ENCODE data around the gene BSND.

The BSND gene

DNA sequence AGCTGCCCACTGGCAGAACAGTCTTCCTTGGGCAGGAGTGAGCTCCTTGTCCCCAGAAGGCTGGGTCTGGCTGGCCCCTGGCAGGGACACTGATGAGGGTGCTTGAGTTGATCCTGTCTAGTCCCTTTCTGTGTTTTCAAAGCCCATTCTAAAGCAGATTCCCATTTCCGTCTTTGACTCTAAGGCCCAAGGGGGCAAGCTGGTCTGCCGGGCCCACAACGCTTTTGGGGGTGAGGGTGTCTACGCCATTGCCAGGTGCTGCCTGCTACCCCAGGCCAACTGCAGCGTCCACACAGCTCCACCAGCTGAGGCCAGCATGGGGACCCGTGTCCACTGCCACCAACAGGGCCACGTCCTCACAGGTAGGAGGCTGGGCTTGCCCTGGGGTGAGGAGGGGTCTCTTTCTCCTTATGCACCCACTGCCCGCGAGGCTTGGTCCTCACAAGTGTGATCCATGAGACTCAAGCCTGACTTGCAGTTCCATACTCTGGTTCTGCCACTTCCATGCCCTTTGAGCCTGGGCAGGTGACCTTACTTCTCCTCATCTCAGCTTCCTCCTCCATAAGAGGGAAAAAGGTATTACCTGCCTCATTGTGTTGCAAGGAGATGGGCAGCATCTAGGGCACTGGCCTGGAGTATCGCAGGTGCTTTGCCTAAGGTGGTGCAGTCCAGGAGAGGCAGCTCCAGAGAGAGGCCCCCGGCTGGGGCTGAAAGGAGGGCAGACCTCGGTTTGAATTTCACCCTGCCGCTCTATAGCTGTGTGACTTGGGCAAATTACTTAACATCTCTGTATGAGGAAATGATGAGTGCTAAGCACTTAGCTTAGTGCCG lies 60.8 kb downstream of the BSND start:
- DNase-seq (ENCODE audit: low read depth) = no peak
- TF ChIP-seq, protein P1, sequence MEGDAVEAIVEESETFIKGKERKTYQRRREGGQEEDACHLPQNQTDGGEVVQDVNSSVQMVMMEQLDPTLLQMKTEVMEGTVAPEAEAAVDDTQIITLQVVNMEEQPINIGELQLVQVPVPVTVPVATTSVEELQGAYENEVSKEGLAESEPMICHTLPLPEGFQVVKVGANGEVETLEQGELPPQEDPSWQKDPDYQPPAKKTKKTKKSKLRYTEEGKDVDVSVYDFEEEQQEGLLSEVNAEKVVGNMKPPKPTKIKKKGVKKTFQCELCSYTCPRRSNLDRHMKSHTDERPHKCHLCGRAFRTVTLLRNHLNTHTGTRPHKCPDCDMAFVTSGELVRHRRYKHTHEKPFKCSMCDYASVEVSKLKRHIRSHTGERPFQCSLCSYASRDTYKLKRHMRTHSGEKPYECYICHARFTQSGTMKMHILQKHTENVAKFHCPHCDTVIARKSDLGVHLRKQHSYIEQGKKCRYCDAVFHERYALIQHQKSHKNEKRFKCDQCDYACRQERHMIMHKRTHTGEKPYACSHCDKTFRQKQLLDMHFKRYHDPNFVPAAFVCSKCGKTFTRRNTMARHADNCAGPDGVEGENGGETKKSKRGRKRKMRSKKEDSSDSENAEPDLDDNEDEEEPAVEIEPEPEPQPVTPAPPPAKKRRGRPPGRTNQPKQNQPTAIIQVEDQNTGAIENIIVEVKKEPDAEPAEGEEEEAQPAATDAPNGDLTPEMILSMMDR (IDR thresholded peaks at IDR 0.05; ENCODE audit: insufficient read depth, low read depth, low read length, missing control alignments) = no peak
- H3K4me3 ChIP-seq (ENCODE audit: low read length) = no peak overlapping the region

DNA sequence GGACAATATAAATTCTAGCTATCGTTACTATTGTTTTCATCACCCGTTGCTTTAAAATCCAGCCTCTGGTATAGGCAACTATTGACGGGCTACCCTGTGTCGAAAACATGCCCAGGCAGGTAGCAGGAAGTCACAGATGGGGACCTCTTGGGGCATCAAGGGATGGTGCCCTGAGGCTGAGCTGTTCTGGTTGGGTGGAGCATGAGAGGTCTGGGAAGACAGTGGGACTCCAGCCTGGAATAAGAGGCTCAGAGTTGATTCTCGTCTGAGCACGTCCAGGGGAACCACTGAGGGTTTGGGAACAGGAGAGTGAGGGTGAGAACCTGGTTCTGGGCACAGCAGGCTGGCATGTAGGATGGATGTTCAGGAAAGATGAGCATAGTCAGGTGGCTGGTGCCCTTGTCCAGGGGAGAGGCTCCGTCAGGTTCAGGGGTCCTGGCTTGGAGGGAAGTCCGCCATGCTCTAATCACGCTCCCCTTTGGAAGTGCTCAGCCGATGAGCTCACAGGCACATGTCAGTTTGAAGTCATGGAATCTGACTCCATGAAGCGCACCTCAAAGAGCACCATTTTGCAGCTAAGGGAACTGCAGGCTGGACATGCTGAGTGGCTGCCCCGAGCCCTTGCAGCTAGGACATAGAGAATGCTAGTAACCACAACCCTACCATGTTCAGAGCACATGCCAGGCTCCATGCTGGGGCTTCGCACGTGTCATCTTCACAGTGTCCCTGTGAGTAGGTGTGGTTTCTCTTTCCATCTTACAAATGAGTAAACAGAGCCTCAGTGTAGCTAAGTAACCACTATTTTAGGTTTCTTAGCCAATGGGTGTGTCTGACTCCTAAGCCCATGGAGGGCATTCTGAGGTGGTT lies 61.6 kb downstream of the BSND start:
- DNase-seq (ENCODE audit: low read depth) = peak; percentile 38
- TF ChIP-seq, protein P1 (IDR thresholded peaks at IDR 0.05; ENCODE audit: insufficient read depth, low read depth, low read length, missing control alignments) = no peak
- no peak overlapping the region for H3K4me3 ChIP-seq (ENCODE audit: low read length)

DNA sequence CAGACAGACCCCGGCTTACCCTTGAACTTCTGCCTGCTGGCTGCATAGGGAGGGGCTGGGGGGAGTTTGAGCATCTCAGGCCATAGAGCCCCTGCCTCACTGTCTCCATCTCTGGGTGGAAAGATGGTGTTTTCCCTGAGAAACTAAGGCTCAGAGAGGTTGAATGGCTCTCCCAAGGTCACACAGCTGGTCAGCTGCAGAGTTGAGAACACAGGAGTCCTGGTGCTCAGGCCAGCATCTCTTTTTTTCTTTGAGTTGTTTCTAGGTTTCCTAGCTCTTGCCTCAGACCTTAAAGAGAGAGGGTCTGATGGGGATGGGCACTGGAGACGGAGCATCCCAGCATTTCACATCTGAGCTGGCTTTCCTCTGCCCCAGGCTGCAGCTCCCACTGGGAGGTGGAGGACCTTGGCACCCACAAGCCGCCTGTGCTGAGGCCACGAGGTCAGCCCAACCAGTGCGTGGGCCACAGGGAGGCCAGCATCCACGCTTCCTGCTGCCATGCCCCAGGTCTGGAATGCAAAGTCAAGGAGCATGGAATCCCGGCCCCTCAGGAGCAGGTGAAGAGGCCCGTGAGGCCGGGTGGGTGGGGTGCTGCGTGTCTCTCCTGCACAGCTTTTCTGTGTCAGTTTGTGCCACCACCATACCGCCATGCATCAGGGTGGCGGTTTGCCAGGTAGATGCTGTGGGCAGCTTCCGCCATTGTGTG lies 62.4 kb downstream of the BSND start:
- DNase-seq (ENCODE audit: low read depth) = no peak
- H3K4me3 ChIP-seq (ENCODE audit: low read length) = no peak overlapping the region
- TF ChIP-seq, protein P1 (IDR thresholded peaks at IDR 0.05; ENCODE audit: insufficient read depth, low read depth, low read length, missing control alignments) = no peak

Measured in epithelial cell of esophagus (primary cell).